Nephron progenitor cell (in vitro differentiated cells): Measurements from ENCODE around the gene RXFP4.
"Not testable (repeated sequence)": the region's sequence is repeated elsewhere in the genome, so short reads cannot be mapped to it uniquely, and the experiment has no call there.

Experiments used
- DNase-seq: peaks from one replicate; pipeline ENCODE4 v3.0.0; 2021
- H3K27ac Mint-ChIP-seq: 2 replicates; pipeline ENCODE4 v1.8.0; 2021; ENCODE audit warnings: mild to moderate bottlenecking, moderate library complexity, mixed read lengths
- H3K27me3 Mint-ChIP-seq: 2 replicates; pipeline ENCODE4 v1.8.0; 2021; ENCODE audit warnings: mild to moderate bottlenecking, low read depth, mixed read lengths; ENCODE audit not compliant: poor library complexity
- H3K36me3 Mint-ChIP-seq: 2 replicates; pipeline ENCODE4 v1.8.0; 2021; ENCODE audit warnings: low read depth, mixed read lengths
- H3K4me1 Mint-ChIP-seq: 2 replicates; pipeline ENCODE4 v1.8.0; 2021; ENCODE audit warnings: mixed read lengths
- H3K4me3 Mint-ChIP-seq: 2 replicates; pipeline ENCODE4 v1.8.0; 2021; ENCODE audit warnings: mild to moderate bottlenecking, moderate library complexity, mixed read lengths
- H3K9me3 Mint-ChIP-seq: 2 replicates; pipeline ENCODE4 v1.8.0; 2021; ENCODE audit warnings: mild to moderate bottlenecking, moderate library complexity, mixed read lengths
- CTCF ChIP-seq: fragments of 200-600 bp; sonication (generic); IDR thresholded peaks from 2 replicates; pipeline ENCODE4 v1.5.0; 2021; ENCODE audit warnings: antibody characterized with exemption

RXFP4 gene

DNA sequence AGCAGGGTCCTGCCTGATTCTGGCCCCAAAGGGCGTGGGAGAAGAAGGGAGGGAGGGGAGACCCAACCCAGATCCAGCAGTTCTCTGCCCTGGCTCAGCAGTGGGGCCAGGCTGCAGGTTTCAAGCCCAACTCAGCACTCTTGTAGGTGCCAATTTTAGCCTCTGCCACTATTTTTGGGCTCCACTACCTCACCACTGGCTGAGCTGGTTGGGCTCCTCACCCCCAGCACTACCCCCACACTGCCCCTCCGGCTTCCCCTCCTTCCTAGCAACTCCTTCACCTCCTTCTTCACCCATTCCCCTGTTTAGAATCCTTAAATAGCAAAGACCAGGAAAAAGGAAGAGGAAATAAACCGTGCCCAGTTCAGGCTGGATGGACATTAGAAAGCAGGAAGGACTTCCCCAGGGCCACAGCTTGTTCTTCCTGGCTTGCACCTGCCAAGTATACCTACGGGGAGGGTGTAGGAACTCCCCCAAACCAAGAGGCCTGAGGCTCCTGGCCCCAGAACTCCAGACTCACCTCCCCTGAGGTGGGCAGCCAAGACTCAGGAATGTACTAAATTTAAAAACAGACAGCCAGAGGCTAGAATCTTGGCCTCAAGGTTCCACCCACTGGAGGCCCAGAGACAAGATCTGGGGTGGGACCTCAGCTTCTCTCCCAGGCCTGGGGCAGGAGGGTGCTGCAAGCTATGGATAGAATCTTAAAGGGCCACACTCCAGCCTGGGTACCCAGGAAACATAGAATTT, 38.3 kb downstream of the RXFP4 start:
- Mint-ChIP-seq H3K27me3 (peaks cover 3% of the 10 kb centered on the region), H3K9me3 (no peaks in the 10 kb centered on the region), H3K4me3 (peak overlapping the region; percentile 97), H3K27ac (peak overlapping the region; percentile 89), H3K4me1 (peaks cover 85% of the 10 kb centered on the region), H3K36me3 (no peaks in the 10 kb centered on the region)
- TF ChIP-seq CTCF = no peak
- DNase-seq = no peak

DNA sequence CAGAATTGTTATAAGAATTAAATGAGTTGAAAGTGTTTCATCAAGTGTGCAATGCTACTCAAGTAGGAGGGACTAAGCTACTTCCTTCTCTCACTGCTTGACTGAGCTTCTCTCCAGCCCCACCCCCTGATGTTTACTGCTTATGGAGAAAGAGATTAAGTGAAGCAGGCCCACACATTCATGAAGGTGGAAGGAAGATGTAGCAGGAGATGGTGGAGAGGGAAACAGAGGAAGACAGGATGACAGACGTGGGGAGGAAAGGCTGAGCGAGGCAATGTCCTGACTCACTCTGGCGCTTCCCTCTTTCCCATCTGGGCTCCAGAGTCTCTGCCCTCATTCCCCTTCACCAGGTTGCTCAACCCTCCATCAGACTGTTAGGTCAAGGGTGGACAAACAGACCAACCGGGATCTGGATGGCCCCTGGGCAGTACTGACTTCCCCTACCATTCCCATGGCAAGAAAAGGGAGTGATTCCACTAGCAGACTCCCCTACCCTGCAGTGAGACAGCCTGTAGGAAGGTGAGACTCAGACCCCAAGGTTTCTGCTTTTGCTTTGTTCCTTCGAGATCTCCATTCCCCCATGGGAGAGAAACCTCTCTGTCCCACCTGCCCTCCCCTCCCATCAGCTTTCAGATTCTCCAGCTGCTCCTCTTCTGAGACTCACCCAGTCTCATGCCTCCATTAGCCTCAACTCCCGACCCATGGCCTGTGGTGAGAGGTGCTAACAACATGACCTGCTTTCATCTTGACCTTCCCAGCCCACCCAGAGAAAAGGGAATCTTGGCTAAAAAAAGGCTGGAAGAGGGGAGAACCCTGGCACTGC, 40.0 kb downstream of the RXFP4 start:
- Mint-ChIP-seq H3K9me3 (no peaks in the 10 kb centered on the region), H3K36me3 (no peaks in the 10 kb centered on the region), H3K4me3 (peak overlapping the region; percentile 34), H3K4me1 (peaks cover 68% of the 10 kb centered on the region), H3K27ac (no peak overlapping the region), H3K27me3 (peaks cover 3% of the 10 kb centered on the region)
- DNase-seq = no peak
- no peak for TF ChIP-seq CTCF

DNA sequence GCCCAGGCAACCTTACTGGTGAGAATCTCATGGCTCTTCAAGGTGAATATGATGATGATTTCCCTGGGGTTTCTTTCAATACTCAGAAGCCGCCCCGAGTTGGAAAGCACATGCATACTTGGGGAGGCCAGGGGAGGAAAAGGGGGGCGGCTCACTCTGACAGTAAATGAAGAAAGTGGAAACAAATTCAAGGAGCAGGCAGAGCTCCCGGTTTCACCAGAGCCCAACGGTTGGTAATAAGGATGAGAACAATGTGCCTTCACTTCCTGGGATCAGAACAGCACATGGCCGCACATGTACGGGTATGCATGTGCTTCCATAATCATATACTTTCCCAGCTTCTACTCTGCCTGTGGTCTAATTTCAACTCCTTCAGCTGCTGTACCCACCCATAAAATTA, 40.7 kb downstream of the RXFP4 start:
- H3K4me1 Mint-ChIP-seq = peaks cover 62% of the 10 kb centered on the region
- peaks cover 3% of the 10 kb centered on the region for H3K27me3 Mint-ChIP-seq
- H3K9me3 Mint-ChIP-seq = no peaks in the 10 kb centered on the region
- no peaks in the 10 kb centered on the region for H3K36me3 Mint-ChIP-seq
- no peak overlapping the region for H3K27ac Mint-ChIP-seq
- H3K4me3 Mint-ChIP-seq = no peak overlapping the region
- TF ChIP-seq CTCF = no peak
- DNase-seq = no peak

DNA sequence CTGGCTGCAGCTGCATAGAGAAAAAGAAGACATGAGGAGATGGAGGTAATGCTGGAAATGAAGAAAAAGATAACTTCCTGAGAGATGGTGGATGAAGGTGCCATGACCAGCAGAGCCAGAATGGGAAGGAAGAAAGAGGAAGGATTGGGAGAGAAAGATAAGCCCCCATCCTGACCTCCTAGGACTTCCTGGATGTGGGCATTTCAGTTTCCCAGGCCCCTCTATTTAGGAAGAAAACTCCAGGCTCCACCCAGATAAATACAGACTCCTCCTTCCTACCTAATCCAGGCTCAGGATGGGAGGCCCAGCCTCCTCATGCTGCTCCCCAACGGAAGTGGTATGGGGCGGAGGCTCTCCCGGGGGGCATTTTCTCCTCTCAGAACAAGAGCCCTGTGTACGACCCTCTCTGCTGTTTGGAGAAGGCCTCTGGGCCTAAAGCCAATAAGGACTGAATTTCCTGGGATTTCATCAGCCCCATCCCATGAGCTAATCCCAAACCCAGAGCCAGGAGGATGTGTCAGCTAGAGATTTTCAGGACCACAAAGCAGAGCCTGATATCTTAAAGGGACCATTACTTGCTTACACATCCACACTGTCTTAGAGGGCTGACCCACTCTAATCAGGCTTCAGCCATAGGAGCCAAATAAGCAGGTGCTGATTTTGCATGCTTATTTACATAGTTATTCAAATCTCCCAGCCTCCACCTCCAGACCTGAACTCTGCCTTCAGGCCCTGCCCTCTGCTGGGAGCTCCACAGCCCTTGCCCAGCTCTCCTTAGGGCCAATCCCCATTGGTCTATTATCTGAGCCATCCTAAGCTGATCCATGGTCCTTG, 42.0 kb downstream of the RXFP4 start:
- Mint-ChIP-seq H3K27ac (peak overlapping the region; percentile 20), H3K9me3 (no peaks in the 10 kb centered on the region), H3K4me3 (no peak overlapping the region), H3K4me1 (peaks cover 58% of the 10 kb centered on the region), H3K27me3 (peaks cover 3% of the 10 kb centered on the region), H3K36me3 (no peaks in the 10 kb centered on the region)
- no peak for DNase-seq
- TF ChIP-seq CTCF = no peak

DNA sequence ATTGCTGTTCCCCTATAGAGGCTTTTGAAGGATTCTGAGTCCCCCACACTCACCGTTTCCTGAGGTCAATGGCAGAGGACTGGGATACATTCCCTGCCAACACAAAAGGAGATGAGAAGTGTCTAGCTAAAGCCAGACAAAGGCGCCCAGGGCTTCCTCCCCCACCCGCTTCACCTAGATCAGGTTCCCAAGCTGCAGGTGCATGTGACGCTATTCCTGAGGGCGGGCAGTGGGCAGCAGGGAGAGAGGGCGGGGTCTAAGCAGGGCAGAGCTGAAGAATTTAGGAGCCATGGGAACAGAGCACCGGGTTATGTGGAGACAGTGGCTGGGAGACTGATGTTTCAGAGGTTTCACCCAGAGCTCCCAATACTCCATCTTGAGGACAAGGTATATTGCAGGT, 42.9 kb downstream of the RXFP4 start:
- H3K4me1 Mint-ChIP-seq = peaks cover 60% of the 10 kb centered on the region
- no peak for DNase-seq
- peak overlapping the region; percentile 40 for H3K27ac Mint-ChIP-seq
- no peak overlapping the region for H3K4me3 Mint-ChIP-seq
- no peak for TF ChIP-seq CTCF
- H3K9me3 Mint-ChIP-seq = no peaks in the 10 kb centered on the region
- no peaks in the 10 kb centered on the region for H3K36me3 Mint-ChIP-seq
- H3K27me3 Mint-ChIP-seq = peaks cover 7% of the 10 kb centered on the region

DNA sequence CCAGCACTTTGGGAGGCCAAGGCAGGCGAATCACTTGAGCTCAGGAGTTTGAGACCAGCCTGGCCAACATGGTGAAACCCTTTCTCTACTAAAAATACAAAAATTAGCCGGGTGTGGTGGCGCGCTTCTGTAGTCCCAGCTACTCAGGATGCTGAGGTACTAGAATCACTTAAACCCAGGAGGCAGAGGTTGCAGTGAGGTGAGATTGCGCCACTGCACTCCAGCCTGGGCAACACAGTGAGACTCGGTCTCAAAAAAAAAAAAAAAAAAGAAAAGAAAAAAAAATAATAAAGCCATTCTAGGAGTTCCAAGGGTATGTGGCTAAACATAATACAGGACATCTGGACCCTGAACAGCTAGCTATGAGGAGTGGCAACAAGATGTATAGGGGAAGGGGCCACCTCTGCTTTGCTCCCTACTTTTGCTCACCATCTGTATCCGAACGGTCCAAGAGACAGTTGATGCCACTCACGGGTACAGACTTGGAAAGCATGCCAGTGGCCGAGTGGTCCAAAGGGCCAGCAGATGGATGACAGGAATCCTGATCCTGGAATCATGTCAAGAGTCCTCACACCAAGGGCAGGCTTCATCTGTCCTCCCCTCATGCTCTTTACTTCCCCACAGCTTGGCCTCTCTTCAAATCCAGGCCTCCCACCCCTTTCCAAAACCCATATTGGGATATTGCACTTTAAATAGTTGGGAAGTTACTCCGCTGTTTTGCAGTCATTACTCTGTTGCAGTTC, 43.6 kb downstream of the RXFP4 start:
- H3K9me3 Mint-ChIP-seq, H3K27me3 Mint-ChIP-seq, H3K4me3 Mint-ChIP-seq, H3K36me3 Mint-ChIP-seq, DNase-seq, H3K27ac Mint-ChIP-seq: not testable (repeated sequence)
- peaks cover 60% of the 10 kb centered on the region for H3K4me1 Mint-ChIP-seq
